ENCODE results near the gene DVL1.

DVL1 gene

DNA sequence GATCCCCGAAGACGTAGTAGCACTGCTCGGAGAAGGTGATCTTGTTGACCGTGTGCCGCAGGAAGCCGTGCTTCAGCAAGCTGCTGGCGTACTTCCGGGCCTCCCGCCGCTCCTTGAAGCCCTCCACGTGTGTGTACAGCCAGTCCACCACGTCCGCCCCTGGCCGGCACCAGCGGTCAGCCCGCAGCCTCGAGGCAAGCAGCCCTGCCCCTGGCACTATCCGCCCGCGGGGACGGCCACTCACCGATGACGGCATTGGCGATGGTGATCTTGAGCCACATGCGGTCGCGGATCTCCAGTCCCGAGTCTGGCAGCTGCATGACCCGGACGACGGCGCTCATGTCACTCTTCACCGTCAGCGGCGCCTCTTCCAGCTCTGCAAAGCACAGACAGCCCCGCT, 10.9 kb downstream of the DVL1 start:
- DNase-seq = no peak

DNA sequence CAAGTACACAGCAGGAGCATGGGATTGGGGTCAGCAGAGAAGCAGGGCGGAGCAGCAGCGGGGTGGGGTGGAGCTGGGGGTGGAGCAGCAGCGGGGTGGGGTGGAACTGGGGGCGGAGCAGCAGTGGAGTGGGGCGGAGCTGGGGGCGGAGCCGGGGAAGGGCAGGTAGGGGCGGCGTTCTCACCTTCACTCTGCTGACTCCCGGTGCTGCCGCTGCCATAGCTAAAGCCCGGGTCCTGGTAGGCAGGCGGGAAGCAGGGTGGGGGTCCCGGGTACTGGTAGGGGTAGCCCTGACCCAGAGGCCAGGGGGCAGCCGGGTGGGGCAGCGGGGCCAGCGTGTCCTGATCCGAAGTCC, 11.4 kb downstream of the DVL1 start:
- peak; percentile 21 for DNase-seq

DNA sequence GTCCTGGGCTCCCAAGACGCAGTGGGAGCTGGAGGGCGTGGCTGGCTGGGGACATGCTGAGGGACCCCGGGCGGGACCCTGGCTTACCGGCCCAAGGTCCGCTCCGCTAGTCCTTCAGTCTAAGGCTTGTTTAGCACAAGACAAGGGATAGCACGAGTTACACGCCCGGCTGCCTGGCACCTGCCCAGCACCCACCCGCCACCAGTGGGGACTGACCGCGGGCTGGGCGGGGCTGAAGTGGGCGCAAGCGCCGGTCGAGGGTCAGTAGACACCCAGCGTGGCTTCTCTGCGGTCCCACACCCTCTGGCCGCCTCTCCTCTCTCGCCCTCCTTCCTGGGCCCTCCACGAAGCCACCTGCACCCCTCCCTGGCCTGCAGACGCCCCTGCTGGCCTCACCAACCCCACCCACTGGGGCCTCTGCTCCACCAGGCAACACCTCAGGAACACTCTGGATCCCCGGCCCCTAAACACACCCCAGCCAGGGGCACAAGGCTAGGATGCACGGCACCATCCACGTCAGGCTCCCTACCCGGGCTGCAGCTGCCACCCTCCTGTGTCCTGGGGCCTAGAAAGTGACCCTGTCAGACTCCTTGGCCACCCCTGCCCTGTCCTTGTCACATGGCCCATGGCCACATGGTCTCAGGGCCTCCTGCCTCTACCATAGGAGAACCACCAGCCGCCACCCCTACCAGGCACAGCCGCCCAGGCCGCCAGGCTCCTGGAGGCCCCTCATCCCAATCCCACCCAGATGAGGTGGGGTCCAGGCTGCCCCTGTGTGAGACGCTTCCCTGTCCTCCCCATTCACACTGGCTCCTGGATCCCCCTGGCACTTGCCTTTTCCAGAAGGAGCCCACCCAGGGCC, 12.1 kb downstream of the DVL1 start:
- no peak for DNase-seq

DNA sequence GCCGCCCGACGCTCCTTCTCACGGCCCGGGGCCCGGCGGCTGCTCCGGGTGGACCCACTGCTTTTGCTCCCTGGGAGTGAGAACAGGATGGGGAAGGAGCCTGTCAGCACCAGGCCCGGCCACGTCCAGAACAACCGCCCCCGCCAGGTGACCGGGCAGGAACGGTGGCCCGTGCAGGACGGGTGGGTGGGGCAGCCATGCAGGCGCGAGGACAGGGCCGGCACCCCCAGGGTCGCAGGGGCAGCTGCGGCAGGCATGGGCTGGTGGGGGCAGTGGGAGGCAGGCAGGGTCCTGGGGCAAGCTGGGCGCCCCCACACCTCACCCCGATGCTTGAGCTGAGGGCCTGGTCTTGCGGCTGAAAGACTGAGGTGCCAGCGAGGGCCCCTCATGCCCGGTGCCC, 12.8 kb downstream of the DVL1 start:
- DNase-seq = no peak

DNA sequence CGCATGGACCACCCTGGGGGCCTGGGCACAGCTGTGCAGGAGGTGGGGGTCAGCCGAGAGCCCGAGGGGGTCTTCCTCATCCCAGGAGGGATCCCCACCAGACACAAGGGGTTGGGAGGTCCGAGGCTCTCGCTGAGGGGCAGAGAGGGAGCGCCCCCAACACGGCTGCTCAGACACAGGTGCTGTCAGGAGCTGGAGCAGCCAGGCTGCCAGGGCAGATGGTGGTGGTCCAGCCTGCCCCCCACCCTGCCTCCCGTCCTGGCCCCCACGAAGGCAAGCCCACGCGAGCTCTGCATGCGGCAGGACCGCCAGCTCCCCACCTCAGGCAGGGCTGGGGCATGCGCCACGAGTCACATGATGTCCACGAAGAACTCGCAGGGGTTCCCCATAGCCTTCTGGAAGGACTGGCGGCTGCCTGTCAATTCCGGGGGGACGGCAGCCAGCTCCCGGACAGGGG, 13.4 kb downstream of the DVL1 start:
- no peak for DNase-seq

DNA sequence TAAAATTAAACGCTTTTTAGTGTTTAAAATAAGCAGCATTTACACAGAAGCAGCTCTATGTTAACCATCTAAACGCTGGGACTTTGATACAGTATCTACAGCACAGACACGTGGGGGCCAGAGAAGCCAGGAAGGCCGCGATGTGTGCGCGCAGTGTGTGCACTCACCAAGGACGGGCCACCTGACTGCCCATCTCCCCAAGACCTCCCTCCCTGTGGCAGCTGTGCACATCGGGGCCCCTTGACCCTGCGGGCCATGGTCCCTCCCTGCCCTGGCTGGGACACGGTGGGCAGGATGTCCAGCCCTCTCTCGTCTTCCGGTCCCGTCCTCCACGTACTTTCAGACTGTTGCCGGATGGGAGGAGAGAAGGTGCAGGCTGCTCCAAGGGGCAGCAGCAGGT, 13.9 kb downstream of the DVL1 start:
- DNase-seq = no peak

DNA sequence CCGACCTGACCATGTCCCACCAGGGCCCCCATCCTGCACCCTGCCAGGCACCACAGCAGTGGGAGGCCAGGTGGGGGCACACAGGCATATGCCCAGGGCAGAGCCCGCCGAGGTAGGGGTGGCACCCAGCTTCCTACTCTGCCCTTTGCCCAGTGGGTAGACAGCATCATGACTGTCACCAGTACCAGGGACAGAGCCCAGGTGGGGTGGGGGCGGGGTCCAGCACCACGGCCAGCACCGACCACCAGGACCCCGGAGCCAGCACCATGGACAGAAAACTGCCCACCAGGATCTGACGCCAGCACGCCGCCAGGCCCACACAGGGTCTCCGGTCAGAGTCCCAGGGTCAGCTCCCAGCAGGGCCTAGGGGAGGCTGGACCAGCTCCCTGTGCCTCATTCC, 14.4 kb downstream of the DVL1 start:
- no peak for DNase-seq

DNA sequence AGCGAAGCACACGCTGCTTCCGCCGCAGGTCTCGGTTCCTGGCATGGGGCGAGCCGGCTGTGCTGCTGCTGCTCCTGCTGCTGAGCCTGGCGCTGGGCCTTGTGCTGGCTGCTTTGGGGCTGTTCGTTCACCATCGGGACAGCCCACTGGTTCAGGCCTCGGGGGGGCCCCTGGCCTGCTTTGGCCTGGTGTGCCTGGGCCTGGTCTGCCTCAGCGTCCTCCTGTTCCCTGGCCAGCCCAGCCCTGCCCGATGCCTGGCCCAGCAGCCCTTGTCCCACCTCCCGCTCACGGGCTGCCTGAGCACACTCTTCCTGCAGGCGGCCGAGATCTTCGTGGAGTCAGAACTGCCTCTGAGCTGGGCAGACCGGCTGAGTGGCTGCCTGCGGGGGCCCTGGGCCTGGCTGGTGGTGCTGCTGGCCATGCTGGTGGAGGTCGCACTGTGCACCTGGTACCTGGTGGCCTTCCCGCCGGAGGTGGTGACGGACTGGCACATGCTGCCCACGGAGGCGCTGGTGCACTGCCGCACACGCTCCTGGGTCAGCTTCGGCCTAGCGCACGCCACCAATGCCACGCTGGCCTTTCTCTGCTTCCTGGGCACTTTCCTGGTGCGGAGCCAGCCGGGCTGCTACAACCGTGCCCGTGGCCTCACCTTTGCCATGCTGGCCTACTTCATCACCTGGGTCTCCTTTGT, 15.5 kb downstream of the DVL1 start:
- DNase-seq = no peak

DNA sequence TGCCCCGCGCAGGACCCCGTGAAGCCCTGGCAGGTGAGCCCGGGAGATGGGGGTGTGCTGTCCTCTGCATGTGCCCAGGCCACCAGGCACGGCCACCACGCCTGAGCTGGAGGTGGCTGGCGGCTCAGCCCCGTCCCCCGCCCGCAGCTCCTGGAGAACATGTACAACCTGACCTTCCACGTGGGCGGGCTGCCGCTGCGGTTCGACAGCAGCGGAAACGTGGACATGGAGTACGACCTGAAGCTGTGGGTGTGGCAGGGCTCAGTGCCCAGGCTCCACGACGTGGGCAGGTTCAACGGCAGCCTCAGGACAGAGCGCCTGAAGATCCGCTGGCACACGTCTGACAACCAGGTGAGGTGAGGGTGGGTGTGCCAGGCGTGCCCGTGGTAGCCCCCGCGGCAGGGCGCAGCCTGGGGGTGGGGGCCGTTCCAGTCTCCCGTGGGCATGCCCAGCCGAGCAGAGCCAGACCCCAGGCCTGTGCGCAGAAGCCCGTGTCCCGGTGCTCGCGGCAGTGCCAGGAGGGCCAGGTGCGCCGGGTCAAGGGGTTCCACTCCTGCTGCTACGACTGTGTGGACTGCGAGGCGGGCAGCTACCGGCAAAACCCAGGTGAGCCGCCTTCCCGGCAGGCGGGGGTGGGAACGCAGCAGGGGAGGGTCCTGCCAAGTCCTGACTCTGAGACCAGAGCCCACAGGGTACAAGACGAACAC, 16.3 kb downstream of the DVL1 start:
- DNase-seq = no peak

DNA sequence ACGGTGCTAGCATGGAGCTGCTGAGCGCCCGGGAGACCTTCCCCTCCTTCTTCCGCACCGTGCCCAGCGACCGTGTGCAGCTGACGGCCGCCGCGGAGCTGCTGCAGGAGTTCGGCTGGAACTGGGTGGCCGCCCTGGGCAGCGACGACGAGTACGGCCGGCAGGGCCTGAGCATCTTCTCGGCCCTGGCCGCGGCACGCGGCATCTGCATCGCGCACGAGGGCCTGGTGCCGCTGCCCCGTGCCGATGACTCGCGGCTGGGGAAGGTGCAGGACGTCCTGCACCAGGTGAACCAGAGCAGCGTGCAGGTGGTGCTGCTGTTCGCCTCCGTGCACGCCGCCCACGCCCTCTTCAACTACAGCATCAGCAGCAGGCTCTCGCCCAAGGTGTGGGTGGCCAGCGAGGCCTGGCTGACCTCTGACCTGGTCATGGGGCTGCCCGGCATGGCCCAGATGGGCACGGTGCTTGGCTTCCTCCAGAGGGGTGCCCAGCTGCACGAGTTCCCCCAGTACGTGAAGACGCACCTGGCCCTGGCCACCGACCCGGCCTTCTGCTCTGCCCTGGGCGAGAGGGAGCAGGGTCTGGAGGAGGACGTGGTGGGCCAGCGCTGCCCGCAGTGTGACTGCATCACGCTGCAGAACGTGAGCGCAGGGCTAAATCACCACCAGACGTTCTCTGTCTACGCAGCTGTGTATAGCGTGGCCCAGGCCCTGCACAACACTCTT, 17.0 kb downstream of the DVL1 start:
- no peak for DNase-seq

DNA sequence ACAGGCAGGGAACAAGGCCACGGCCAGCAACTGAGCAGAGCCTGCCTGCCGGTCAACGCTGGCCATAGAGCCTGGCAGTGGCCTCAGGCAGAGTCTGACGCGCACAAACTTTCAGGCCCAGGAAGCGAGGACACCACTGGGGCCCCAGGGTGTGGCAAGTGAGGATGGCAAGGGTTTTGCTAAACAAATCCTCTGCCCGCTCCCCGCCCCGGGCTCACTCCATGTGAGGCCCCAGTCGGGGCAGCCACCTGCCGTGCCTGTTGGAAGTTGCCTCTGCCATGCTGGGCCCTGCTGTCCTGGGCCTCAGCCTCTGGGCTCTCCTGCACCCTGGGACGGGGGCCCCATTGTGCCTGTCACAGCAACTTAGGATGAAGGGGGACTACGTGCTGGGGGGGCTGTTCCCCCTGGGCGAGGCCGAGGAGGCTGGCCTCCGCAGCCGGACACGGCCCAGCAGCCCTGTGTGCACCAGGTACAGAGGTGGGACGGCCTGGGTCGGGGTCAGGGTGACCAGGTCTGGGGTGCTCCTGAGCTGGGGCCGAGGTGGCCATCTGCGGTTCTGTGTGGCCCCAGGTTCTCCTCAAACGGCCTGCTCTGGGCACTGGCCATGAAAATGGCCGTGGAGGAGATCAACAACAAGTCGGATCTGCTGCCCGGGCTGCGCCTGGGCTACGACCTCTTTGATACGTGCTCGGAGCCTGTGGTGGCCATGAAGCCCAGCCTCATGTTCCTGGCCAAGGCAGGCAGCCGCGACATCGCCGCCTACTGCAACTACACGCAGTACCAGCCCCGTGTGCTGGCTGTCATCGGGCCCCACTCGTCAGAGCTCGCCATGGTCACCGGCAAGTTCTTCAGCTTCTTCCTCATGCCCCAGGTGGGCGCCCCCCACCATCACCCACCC, 17.9 kb downstream of the DVL1 start, which contains the start of gene TAS1R3:
TSS of gene TAS1R3 (plus strand) at position 213 of the 898 bp plus-strand sequence. CDS start at position 279, 66 bp downstream.
- no peak for DNase-seq

DNA sequence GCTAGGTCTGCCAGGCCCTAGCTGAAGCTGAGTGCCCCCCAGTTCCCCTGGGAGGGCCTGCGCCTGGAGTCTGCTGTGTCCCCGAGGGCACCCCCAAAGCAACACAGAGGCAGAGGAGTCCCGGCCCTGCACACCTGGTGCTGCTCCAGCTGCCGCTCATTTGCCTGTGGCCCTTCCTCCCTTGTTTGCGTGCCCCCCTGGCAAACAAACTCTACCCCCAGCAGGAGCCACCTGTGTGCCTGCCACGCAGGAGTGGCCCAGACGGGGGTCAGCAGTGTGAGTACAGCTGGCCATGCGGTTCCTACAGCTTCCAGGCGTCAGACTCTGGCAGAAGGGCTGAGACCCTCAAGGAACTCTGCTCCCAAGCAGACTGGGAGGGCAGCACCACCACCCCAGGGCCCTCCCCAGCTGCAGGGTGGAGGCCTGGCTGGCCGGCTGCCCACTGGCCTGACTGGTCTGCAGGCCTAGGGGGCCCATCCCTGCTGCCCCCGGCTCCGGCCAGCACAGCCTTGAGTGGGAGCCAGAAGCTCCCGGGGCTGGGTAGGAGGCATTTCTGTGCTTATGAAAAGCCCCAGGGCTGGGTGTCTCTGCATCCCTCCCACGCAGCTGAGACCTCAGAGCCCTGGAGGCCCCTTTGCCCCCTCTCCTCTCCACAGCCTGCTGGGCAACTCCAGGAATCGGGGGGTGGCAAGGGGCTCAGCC, 18.7 kb downstream of the DVL1 start:
- DNase-seq = no peak

DNA sequence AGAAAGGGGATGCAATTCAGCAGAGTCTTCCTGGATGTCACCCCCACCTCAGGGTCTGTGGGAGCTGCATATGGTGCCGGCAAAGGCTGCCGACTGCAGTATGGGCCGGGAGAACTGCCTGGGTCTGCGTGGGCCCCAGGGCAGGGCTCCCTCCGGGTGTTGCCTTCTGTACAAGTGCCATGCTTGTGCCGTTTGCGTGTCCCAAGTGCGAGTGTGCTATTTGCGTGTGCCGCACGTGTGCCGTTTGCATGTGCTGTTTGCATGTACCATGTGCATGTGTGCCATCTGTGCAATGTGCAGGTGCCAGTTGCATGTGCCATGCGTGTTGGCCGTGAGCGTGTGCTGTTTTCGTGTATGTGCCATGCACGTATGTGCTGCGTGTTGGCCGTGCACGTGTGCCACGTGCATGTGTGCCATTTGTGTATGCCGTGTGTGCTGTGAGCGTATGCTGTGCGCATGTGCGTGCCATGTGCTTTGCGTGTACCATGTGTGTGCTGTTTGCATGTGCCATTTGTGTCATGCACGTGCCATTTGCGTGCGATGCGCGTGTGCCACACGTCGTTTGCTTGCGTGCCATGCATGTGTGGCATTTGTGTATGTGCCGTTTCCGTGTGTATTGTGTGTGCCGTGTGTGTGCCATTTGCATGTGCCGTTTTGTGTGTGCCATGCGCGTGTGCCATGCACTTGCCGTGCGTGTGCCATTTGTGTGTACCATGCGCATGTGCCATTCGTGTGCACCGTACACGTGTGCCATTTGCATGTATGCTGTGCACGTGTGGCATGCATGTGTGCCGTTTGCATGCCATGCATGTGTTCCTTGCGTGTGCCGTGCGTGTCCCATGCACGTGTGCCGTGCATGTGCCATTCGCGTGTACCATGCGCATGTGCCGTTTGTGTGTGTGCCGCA, 19.7 kb downstream of the DVL1 start:
- DNase-seq = no peak

DNA sequence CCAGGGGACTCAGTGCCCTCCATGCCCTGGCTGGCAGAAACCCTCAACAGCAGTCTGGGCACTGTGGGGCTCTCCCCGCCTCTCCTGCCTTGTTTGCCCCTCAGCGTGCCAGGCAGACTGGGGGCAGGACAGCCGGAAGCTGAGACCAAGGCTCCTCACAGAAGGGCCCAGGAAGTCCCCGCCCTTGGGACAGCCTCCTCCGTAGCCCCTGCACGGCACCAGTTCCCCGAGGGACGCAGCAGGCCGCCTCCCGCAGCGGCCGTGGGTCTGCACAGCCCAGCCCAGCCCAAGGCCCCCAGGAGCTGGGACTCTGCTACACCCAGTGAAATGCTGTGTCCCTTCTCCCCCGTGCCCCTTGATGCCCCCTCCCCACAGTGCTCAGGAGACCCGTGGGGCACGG, 21.0 kb downstream of the DVL1 start:
- no peak for DNase-seq

DNA sequence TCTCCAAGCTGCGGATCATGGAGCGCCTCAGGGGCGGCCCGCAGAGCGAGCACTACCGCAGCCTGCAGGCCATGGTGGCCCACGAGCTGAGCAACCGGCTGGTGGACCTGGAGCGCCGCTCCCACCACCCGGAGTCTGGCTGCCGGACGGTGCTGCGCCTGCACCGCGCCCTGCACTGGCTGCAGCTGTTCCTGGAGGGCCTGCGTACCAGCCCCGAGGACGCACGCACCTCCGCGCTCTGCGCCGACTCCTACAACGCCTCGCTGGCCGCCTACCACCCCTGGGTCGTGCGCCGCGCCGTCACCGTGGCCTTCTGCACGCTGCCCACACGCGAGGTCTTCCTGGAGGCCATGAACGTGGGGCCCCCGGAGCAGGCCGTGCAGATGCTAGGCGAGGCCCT, 21.9 kb downstream of the DVL1 start:
- DNase-seq = no peak

DNA sequence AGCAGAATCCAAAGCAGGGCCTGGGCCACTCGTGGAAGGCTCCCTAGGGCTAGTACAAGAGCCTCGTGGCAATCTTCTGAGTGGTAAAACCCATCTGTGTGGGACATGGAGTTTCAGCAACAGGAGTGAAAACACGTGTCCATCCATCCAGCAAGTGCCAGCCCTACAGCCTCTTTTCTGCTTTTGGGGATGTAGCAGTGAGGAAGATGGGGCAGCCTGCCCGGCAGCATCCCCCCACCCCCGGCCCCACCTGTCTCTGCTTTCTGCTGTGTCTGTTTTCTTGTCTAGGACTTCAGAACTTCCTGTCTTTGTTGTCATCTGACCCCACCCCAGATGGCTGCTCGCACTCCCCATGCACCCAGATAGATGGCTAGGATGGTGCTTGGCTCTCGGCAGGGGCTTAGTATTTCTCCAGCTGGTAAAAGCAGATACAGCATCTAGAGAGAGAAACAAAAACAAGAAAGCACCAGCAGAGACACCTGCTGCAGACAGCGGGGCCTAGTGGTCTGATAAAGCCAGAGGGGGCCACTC, 23.1 kb downstream of the DVL1 start:
- no peak for DNase-seq

DNA sequence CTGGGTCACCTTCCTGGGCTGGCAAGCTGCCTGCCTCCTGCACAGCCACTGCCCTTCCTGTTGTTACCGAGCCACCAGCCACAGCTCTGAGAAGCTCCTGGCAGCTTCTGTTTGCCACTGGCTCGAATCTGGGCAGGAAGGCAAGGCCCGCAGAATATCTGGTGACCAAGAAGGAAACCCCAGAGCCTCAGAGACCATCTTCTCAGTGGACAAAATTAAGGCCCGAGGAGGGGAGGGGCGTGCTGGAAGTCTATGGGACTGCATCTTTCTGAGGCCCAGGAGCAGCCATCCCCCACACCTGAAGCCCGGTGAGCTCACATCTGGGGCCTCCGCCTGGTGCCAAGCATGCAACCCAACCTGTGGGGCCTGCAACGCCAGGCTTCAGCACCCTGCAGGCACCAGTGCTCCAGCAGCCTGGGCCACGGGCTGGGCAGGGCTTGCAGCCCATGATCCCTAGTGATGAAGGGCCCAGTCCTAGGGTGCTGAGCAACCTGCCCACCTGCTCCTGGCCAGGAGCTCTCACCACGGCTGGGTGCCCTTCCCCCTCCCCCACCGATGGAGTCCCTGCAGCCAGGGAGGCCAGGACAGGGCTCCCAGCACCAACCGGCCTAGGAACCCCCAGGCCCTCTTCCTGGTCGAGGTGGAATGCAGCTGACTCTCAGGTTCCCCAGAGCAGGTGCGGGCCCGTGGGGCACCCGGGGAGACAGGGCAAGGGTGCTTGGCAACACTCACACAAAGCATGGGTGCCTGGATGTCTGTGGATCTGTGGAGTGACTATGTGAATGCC, 23.7 kb downstream of the DVL1 start:
- DNase-seq = no peak

DNA sequence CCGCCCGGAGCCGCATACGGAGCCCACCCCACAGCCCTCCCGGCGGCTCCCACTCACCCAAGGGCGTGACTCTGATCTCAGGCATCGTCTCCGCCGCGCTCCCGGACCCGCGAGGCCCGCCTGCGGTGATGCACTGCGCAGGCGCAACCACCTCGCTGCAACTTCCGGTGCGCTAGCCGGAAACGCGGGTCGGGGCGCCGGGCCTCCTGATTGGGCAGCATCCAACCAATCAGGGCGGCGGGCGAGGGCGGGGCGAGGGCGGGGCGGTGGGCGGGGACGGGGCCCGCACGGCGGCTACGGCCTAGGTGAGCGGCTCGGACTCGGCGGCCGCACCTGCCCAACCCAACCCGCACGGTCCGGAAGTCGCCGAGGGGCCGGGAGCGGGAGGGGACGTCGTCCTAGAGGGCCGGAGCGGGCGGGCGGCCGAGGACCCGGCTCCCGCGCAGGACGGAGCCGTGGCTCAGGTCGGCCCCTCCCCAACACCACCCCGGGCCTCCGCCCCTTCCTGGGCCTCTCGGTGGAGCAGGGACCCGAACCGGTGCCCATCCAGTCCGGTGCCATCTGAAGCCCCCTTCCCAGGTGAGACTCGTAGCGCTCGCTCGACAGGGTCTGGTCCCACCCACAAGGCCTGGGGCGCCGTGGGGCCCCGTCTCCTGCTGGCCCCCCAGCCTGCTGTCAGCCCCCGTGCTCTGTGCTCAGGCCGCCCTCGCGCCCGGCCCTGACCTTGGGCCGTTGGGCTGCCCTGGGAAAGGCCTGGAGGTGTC, 24.5 kb downstream of the DVL1 start, which contains the start of the genes CPTP and INTS11:
TSS of gene CPTP (plus strand) at position 279 of the 764 bp plus-strand sequence. CDS start 2,109 bp downstream, outside the sequence.
TSS of gene INTS11 (minus strand) at position 137 of the 764 bp plus-strand sequence. CDS start at position 85, 52 bp downstream.
- DNase-seq = peak; percentile 94

Data from activated naive CD4-positive, alpha-beta T cell treated with Interleukin-2 at 50 U/mL for 16 hours (primary cell).